NCI-H2081 (cell line): Measurements from ENCODE around the gene NGEF.
"Not testable (repeated sequence)": the region's sequence is repeated elsewhere in the genome, so short reads cannot be mapped to it uniquely, and the experiment has no call there.

ENCODE experiments used
- DNase-seq, 2 experiments: peaks; one replicate each; lab custom pipeline; 2025; lab: John Stamatoyannopoulos, UW

Gene NGEF

DNA sequence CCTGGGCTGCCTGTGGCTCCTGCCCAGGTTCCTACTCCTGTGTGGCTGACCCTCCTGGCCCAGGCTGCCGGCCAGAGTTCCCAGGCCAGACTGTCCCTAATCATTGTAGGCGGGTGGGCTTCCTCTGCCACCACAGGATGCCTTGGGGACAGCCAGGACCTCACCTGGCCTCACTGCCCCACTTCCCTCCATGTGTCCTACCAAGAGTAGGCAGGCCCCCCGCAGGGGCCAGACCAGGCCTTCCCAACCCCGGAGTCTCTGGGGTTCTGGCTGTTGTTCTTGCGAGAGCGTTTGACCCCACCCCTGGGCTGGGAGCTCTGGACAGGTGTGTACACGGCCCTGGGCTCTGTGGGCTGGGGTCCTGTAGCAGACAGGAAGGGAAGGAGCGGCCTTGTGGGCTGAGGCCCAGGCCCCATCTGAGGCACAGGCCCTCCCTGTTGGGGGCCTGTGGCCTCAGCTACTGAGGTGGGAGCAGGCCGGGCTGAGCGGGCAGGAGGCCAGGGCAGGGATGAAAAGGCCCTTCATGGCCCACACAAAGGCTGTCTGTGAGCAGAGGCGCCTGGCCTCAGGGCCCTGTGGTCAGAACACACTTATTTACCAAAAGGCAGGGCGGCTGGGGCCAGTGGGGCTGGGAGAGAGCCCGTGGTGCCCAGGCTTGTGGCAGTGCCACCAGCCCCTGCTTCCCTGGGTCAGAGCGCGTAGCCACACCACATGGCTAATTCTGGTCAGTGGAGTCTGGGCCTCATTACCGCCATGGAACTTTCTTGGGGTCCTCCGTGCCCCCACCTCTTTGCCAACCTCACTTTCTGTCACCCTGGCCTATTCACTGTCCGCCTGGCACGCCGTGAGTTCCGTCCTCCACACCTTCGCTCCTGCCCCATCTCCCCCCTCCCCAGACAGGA, 141.0 kb downstream of the NGEF start:
- no peak for DNase-seq

DNA sequence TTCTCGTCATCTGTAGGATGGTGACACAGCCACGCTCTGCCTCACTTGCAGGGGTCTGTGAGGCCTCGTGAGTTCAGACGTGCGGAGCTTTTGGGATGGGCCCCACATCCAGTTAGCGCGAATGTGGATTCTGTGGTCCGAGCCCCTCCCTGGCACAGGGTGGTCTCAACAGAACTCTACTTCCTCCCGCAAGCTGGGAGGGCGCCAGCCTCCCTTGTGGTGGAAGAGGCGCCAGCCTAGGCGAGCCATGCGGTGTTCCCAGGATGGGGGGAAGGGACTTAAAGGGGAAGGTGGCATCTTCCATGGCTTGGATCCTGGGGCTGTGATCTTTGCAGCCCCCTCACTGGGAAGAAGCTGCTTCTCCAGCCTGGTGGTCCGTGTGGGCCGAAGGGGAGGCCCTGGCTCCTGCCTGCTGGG, 141.6 kb downstream of the NGEF start:
- no peak for DNase-seq

DNA sequence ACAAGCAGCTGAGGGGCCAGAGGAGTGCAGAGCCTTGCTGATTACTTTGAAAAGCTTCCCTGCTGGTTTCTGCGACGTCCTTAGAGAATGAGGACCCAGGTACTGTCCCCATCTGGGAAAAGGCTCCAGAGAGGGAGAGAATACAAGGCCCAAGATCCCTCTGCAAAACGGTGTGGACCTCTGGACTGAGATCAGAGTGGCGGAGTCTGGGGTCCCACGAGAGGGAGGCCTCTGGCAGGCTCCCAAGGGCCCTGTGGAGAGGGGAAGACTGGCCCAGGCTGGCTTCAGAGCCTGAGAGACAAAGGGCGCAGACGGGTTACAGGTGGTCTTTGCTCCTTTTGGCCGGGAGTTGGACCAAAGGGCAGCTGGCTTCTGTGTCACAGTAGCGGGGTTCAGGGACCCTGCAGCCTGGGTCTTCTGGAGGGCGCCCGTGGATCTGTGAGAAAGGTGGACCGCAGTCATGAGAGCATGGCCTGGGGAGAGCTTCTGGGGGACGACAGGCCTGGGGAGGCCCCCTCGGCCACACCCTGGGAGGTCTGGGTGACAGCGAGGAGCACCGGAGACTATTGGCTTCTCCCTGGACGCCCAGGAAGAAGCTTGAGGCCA, 142.2 kb downstream of the NGEF start:
- DNase-seq, result no peak

DNA sequence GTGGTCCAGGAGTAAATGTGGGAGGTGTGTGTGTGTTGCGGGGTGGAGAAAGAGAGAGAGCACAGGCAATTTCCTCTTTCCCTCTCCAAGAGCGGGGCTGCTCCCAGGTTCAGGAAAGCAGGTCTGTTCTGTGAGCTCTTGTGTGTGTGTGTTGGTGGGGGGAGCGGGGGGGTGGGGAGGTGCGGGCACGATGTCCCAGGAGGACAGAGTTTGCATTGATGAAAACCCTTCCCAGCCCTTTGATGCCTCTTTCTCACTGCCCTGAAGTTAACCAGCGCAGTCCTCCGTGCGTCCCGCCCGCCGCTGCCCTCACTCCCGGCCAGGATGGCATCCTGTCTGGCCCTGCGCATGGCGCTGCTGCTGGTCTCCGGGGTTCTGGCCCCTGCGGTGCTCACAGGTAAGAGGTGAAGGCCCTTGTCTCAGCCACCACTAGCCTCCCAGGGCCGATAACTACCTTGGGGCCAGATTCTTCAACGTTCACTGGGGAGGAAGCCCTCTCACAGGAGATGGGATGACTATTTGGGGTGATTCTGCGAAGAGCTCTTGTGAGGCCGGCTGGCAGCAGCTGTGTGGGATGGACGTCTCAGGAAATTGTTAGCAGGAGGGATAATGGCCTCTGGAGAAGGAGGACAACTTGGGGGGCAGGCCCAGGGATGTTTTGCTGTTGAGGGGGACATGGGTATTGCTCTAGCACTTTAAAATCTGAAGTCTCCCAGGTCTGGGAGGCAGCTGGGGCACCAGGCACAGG, 142.9 kb downstream of the NGEF start, which contains the start of gene SNORC:
Gene SNORC, plus strand, starts transcription at position 247 of the 748 bp plus-strand sequence. Its CDS starts 78 bp downstream, at position 325.
- DNase-seq, result no peak

DNA sequence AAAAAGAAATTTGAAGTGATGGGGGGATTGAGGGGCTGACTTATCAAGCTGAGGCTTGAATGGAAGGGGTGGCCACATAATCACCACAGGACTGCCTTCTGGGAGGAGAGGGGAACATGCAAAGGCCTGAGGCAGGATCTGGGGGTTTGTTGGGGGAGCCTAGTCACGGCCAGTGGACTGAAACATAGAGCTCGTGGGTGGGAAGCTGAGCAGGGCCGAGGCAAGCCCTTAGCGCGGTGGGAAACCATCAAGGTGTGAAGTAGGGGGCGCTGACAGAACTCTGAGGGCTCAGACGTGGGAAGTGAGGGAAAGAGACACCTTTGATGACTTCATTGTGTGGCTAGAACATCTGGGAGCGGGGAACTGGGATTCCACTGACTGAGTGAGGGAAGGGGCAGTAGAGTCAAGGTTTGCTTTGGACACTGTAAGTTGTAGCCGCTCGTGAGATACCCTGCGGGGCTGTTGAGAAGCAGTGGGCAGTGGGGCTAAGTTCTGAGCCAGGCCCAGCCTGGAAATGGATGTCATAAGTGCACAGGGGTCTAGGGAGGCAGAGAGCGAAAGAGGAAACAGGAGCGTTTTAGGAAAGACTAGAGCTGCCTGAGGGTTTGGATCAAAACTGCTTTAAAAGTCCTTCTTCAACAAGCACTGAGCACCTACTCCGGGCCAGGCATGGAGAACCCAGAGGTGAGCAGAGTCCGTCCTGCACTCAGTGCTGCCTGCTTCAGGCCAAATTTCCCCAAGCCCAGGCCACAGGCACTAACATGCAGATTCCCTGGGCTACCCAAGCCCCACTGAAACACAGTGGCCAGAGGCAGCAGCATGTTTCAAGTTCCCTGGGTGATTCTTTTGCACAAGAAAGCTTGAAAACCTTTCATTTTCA, 143.7 kb downstream of the NGEF start:
- no peak for DNase-seq

DNA sequence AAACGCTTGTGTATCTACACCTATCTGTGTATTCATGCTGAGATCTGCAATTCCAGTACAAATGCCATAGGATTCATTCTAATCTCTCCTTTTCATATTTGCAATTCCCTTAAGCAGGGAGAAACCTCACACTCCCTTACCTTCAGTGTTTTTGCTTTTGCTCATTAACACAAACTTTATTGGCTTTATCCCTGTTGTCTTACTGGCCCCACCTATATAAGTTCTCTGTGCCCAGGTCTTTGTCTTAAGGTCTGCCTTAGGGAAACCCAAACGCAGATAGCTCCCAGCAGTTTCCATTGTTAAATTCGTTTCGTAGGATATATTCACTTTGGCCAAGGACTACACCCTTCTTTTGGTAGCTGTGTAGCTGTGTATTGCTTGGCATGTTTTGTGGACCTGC, 147.0 kb downstream of the NGEF start:
- DNase-seq, result no peak

DNA sequence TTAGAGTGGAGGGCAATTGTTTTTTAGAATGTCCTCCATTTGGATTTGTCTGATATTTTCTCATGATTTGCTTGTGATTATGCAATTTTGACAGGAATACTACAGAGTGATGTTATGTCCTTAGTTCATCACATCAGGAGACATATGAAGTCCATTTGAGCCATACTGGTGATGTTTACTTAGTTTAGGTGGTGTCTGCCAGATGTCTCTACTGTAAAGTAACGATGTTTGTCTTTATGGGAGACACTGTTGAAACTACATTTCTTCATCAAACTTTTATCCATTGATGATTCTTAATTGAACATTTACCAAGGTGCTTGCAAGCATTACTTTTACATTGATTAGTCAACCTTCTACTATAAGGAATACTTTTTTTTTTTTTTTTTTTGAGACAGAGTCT, 147.9 kb downstream of the NGEF start:
- no peak for DNase-seq

DNA sequence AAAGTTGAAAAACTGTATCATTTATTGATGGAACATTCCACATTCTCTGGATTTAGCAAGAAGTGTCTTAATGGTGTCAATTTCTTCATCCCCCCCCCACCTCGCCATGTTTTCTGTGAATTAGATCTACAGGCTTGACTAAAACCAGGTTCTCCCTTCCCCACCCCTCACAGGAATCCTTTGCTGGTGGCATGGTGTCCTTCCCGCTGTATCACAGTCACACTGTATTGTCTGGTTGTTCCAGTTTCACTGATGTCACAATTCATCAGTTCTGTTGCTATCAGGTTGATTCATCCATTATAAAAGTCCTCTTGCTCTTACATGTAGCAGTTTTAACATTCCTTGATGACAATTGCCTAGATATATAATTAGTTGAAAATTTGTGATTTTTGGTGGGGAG, 149.1 kb downstream of the NGEF start:
- no peak for DNase-seq

DNA sequence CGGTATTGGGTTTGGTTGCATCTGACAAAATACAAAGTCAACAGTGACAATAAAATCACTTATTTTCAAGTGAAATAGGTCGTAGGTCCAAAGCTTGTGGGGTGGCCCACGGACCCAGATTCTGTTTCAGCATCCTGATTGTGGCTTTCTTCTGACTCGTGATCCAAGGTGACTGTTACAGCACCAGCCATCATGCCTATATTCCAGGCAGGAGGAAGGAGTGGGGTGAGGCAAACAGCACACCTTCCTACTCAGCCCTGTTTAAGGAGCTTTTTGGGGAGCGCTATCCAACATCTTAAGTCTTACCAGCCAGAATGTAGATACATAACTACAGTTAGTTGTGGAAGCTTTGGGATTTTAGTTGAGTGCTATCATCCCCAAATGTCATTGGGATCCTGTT, 151.7 kb downstream of the NGEF start:
- no peak for DNase-seq

DNA sequence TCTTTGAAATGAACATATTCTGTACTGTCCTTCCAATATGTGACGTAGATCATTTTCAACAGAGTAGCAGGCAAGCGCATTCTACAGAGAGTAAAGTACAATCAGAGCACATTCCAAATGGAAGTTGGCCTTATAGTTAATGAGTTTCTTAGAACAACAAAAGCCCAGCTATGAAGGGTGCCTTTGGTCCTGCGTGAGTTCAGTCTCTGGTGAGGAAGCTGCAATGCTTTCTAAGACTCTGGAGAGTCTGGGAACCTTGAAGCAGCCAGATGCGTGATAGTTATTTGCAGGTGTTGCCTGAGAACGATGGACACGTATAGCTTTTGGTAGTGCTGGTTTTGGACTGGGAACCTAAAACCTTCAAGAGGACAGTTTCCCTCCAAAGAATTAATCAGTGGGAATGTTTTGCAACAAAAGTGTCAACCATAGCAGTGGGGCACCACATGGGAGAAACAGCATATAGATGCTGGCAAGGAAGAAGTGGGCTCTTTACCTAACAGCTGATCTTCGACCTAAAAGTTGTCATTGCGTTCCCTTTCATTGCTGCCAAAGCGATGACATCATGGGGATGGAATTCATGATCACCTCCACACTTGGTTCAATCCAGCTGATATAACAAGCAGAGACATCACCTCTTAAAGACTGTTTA, 152.3 kb downstream of the NGEF start:
- DNase-seq, result no peak

DNA sequence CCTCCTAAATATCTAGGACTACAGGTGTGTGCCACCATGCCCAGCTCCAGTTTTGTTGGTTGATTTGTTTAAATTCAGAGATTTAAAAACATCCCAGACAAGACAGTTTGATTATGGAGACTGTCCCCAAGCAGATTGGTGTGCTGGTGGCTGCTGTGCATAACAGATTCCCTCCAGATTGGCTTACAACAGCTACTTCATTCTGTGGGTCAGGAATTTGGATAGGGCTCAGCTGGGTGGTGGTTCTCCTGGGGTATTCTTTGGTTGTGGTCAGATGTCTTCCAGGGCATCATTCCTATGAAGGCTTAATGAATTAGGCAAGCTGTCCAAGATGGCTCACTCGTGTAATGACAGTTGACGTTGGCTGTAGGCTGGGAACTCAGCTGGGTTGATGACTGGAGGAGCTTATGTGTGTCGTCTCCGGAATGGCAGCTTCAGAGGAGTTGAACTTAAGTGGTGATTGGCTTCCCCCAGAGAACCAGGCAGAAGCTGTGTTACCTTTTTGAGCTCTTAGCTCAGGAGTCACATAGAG, 153.6 kb downstream of the NGEF start:
- no peak for DNase-seq

DNA sequence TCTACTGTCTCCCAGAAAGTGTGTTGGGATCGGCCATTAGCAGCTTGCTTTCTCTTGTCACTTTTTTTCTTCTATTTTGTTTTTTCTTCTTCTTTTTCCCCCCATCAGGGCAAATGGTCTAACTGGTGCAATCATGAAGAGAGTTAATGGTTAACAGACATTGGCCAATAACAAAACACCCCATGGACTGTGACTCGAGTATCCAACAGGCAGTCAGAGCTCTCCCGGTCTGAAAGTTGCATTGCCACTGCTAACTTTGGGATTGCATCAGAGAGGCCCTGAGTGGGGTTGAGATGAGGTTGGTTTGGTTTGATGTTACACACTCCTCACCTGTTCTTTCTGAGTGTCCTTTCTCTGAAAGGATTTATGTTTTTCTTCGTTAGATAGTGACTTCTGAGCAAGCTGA, 155.9 kb downstream of the NGEF start:
- DNase-seq, result no peak

DNA sequence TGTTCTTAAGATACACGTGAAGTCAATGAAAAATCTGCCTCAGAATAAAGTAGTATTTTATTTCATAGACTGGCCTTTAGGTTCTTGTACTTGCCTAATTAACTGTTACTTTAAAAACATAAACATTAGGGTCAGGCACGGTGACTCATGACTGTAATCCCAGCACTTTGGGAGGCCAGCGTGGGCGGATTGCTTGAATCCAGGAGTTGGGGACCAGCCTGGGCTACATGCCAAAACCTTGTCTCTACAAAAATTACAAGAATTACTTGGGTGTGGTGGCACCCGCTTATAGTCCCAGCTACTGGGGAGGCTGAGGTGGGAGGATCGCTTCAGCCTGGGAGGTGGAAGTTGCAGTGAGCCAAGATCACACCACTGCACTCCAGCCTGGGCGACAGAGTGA, 159.0 kb downstream of the NGEF start:
- DNase-seq, result no peak

DNA sequence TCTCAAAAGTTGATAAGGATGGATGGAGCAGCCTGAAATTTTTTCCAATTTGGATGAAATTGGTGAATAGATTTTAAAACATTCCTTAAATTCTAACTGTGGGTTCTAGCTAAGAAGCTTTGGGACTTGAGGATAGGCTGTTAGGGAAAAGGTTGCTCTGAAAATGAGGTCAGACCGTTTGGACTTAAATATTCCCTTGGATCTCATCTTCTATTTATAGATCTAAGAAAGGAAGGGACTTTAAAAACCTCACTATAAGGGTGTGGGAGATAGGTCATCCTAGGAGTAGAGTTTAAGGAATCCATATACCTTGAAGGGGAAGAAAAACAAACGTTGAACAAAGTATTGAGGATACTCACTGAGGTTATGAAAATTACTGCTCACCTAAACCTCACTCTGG, 160.4 kb downstream of the NGEF start:
- no peak for DNase-seq

DNA sequence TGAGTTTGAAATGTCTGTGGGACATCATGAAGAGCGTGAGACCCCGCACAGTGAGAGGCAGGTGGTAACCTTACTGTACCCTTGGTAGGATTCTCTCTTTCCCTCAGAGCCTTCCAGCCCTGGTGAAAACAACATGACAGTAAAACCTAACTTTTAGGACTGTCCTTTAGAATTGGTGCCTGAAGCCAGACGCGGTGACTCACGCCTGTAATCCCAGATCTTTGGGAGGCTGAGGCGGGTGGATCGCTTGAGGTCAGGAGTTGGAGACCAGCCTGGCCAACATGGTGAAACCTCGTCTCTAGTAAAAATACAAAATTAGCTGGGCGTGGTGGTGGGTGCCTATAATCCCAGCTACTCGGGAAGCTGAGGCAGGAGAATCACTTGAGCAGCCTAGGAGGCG, 161.0 kb downstream of the NGEF start:
- not testable (repeated sequence) for DNase-seq

DNA sequence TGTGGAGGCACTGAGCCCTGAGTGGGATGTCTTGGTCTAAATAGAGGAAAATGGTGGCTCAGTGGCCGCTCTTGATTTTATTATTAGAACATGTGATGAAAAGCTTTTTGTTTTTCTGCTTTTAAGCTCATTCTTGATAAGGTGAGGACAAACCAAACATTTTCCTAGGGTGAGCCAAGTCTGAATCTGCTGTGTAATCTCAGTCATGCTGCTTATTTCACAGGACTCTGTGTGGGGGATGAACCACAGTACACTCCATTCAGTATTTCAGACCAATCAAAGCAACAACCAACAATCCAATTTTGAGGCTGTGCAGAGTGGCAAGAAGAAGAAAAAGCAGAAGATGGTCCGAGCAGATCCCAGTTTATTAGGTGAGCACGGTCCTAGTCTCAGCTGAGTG, 163.0 kb downstream of the NGEF start:
- no peak for DNase-seq

DNA sequence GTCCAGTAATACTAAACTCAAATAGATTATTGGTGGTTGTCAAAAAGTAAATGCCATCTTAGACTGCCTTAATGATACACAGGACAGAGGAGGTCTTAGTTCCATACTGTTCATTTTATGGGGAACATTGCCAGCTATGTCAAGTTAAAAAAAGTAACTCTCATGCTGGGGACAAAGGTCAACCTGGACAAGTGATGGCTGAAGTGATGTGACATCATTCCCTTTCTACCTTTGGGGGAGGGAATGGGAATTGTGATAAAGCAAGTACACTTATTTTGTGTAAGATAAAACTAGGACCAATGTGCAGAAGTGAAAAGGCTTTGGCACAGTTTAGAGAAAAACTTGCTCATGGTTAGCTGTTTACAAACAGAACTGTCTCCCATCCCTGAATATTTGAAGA, 167.0 kb downstream of the NGEF start:
- no peak for DNase-seq

DNA sequence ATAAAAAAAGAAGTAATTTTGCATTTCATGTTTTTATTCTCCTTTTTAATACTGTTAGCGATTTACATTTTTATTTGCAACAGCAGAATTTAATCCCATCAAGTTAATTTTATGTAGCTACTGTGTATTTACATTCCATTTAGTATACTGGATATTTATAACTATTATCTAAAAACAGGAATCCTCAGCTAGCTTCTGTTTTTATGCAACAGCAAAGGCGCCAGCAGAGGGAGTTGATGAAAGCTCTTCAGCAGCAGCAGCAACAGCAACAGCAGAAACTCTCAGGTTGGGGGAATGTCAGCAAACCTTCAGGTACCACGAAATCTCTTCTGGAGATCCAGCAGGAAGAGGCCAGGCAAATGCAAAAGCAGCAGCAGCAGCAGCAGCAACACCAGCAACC, 169.2 kb downstream of the NGEF start:
- DNase-seq, result no peak

DNA sequence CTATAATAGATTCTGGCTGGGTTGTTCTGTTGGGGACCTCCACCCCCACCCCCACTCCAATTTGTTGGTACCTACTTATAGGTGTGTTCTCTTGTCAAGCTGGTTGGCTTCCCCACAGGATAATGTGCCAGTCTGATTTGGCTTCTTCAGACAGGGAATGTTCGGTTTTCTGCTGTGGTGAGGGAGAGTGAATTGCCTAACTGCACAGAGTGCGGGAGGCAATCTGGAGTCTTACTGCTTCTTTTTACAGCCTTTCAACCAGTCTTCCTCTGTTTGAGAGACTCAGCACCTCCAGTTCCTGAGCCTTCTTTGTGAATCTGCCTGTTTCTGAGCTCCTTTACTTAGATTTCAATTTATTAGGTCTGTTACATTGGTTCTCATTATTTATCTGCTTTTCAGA, 170.4 kb downstream of the NGEF start:
- DNase-seq, result no peak

DNA sequence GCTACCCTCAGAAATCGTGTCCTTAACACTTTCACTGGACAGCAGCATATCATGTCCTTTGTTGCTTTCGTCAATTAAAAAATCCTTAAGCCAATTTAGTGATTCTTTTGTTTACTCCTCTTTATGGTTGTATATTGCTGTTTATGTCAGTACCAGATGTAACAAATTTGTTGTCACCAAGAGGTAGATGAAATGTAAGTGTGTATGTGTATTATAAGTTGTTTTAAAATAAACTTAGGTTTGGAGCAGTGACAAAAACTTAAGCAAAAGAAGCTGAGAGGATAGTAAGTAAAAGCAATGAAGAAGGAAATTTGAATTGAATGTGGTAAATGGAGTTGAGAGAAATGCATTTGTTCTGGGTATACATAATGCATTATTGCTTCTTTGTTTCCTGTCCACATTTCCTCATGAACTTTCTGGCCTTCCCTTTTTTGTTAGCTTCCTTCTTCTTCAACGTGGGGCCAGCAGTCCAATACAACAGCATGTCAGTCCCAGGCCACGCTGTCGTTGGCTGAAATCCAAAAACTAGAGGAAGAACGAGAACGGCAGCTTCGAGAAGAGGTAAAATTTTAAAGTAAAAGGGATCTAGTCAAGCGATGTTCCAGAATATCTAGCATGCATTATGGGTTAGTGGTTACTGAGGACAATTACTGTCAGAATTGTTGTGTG, 173.5 kb downstream of the NGEF start:
- no peak for DNase-seq
